GM21367 (cell line): ENCODE results near the gene RPP21.

Experiments used
- ATAC-seq: cut with Tn5 transposase; IDR thresholded peaks from one replicate; pipeline ENCODE4 v1.9.1; 2021; ENCODE audit not compliant: unreplicated experiment

RPP21 gene

GRCh38 chr6:30378290-30378937, 33.5 kb downstream of the RPP21 start:
- ATAC-seq = no peak

- no peak for ATAC-seq
These were observed 35.5 kb downstream of the RPP21 start for GRCh38 chr6:30380464-30380863.

- no peak for ATAC-seq
These were observed 41.2 kb downstream of the RPP21 start for GRCh38 chr6:30386166-30386565.

- no peak for ATAC-seq
These were observed 46.3 kb downstream of the RPP21 start for GRCh38 chr6:30391240-30391639.

GRCh38 chr6:30394139-30394538, 49.2 kb downstream of the RPP21 start:
- no peak for ATAC-seq
